ENCODE data around the gene IPPK. TPM values are rescaled to one million over a fixed set of nuclear protein-coding genes. Genes with fewer than 3 reads are reported as not detected.

The IPPK gene
- total and polyA plus RNA-seq, 2 experiments from 2014 or later, result 6.4 to 7.0 TPM

- Histone ChIP-seq H3K27ac (no peak overlapping the region), H3K36me3 (peaks cover 9% of the 10 kb centered on the region), H3K27me3 (no peaks in the 10 kb centered on the region), H3K4me3 (no peak overlapping the region), H3K9me3 (ENCODE audit: low read depth) (no peaks in the 10 kb centered on the region), H3K4me1 (ENCODE audit: low read depth) (no peaks in the 10 kb centered on the region)
- TF ChIP-seq, protein P1, sequence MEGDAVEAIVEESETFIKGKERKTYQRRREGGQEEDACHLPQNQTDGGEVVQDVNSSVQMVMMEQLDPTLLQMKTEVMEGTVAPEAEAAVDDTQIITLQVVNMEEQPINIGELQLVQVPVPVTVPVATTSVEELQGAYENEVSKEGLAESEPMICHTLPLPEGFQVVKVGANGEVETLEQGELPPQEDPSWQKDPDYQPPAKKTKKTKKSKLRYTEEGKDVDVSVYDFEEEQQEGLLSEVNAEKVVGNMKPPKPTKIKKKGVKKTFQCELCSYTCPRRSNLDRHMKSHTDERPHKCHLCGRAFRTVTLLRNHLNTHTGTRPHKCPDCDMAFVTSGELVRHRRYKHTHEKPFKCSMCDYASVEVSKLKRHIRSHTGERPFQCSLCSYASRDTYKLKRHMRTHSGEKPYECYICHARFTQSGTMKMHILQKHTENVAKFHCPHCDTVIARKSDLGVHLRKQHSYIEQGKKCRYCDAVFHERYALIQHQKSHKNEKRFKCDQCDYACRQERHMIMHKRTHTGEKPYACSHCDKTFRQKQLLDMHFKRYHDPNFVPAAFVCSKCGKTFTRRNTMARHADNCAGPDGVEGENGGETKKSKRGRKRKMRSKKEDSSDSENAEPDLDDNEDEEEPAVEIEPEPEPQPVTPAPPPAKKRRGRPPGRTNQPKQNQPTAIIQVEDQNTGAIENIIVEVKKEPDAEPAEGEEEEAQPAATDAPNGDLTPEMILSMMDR (IDR thresholded peaks at IDR 0.05; ENCODE audit: low read depth, low read length), result no peak
- no peak for DNase-seq (ENCODE audit: low read depth in 1 of 2, low spot score in 1 of 2)
These were observed 37.6 kb upstream of the IPPK start for GRCh38 chr9:92707530-92707929.

DNA sequence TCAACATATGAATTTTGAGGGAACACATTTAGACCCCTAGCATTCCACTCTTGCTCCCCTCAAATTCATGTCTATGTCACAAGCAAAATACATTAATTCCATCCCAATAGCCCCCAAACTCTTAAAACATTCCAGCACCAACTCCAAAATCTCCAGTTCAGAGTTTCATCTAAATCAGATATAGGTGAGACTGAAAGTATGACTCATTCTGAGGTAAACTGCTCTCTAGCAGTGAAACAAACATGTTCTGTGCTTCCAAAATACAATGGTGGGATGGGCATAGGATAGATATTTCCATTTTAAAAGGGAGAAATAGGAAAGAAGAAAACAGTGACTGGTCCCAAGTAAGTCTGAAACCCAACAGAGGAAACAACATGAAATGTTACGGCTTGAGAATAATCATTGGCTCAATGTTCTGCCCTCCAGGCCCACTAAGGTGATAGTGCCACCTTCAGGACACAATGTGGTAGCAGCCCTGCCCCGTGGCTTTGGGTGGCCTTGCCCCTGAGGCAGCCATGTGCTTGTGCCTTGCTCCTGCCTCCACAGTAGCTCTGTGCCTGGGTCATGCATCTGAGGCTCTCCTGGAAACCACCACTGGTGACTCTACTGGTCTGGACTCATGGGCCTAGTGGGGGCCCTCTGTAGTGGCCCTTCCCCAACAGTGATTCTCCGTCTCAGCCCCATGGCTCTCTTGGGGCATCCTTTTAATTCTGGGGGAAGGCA, 36.4 kb upstream of the IPPK start:
- no peak overlapping the region for H3K27ac ChIP-seq
- DNase-seq (ENCODE audit: low read depth in 1 of 2, low spot score in 1 of 2), result peak; percentile 25 to 39
- no peaks in the 10 kb centered on the region for H3K27me3 ChIP-seq
- peaks cover 4% of the 10 kb centered on the region for H3K36me3 ChIP-seq
- H3K4me1 ChIP-seq (ENCODE audit: low read depth), result no peaks in the 10 kb centered on the region
- no peak overlapping the region for H3K4me3 ChIP-seq
- no peaks in the 10 kb centered on the region for H3K9me3 ChIP-seq (ENCODE audit: low read depth)
- TF ChIP-seq, protein P1 (IDR thresholded peaks at IDR 0.05; ENCODE audit: low read depth, low read length), result peak; percentile 44

DNA sequence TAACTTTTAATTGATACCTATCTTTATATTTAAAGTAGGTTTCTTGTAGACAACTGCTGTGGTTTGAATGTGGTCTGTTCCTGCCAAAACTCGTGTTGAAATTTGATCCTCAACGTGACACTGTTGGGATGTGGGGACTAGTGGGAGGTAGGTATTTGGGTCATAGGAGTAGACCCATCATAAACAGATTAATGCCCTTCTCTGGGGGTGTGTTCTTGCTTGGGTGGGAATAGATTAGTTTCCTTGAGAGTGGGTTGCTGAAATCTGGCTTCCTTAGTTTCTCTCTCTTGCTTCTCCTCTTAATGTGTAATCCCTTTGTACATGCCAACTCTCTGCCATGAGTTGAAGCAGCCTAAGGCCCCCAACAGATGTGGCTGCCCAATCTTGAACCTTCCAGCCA, 34.6 kb upstream of the IPPK start:
- Histone ChIP-seq H3K9me3 (ENCODE audit: low read depth) (no peaks in the 10 kb centered on the region), H3K27ac (no peak overlapping the region), H3K4me3 (no peak overlapping the region), H3K36me3 (peaks cover 4% of the 10 kb centered on the region), H3K4me1 (ENCODE audit: low read depth) (no peaks in the 10 kb centered on the region), H3K27me3 (no peaks in the 10 kb centered on the region)
- TF ChIP-seq, protein P1 (IDR thresholded peaks at IDR 0.05; ENCODE audit: low read depth, low read length), result no peak
- DNase-seq (ENCODE audit: low read depth in 1 of 2, low spot score in 1 of 2), result no peak

- TF ChIP-seq, protein P1 (IDR thresholded peaks at IDR 0.05; ENCODE audit: low read depth, low read length), result no peak
- Histone ChIP-seq H3K27me3 (no peaks in the 10 kb centered on the region), H3K9me3 (ENCODE audit: low read depth) (no peaks in the 10 kb centered on the region), H3K4me1 (ENCODE audit: low read depth) (no peaks in the 10 kb centered on the region), H3K4me3 (no peak overlapping the region), H3K27ac (no peak overlapping the region), H3K36me3 (no peaks in the 10 kb centered on the region)
- DNase-seq (ENCODE audit: low read depth in 1 of 2, low spot score in 1 of 2), result no peak
These were observed 26.7 kb upstream of the IPPK start for GRCh38 chr9:92696619-92697018.

DNA sequence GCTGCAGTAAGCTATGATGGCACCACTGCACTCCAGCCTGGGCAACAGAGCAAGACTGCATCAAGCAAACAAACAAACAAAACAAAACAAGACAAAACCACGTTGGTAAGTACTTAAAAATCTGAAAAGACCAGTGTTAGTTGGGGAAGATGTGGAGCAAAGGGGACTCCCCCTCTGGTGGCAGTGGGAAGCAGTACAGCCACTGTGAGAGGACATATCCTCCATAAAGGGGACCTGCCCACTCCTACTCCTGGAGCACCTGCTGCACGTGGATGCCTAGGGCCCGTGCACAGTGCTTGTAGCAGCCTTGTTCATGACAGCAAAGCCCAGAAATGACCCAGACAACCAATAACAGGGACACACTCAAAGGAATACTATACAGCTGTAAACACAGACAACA, 17.0 kb upstream of the IPPK start:
- no peaks in the 10 kb centered on the region for H3K27me3 ChIP-seq
- DNase-seq (ENCODE audit: low read depth in 1 of 2, low spot score in 1 of 2), result no peak
- TF ChIP-seq, protein P1 (IDR thresholded peaks at IDR 0.05; ENCODE audit: low read depth, low read length), result peak; percentile 17
- no peaks in the 10 kb centered on the region for H3K36me3 ChIP-seq
- no peaks in the 10 kb centered on the region for H3K4me1 ChIP-seq (ENCODE audit: low read depth)
- no peaks in the 10 kb centered on the region for H3K9me3 ChIP-seq (ENCODE audit: low read depth)
- no peak overlapping the region for H3K27ac ChIP-seq
- no peak overlapping the region for H3K4me3 ChIP-seq

Data from cardiac muscle cell (in vitro differentiated cells and primary cell).